HepG2 (cell line): ENCODE results near the gene PLOD3. TPM values are rescaled to one million over a fixed set of nuclear protein-coding genes. Genes with fewer than 3 reads are reported as not detected.

Experiments used
- CCDC6 ChIP-seq: sonication (generic); formaldehyde crosslinking; IDR thresholded peaks from 2 replicates; pipeline ENCODE4 v1.8.1; 2022; ENCODE audit warnings: mild to moderate bottlenecking, missing genetic modification reagents, moderate library complexity
- EP300 ChIP-seq, 3 experiments: sonication (generic) in 1 of 3; formaldehyde crosslinking in 1 of 3; IDR thresholded peaks; 2 replicates each; pipeline versions ENCODE4 v1.5.1 to v1.6.1; 2011 to 2020; ENCODE audit warnings: low read depth in 2 of 3, low read length in 2 of 3, borderline replicate concordance in 1 of 3, improper control_type of control experiment in 1 of 3, mild to moderate bottlenecking in 1 of 3, missing genetic modification reagents in 1 of 3, moderate library complexity in 1 of 3
- GABPA ChIP-seq, 2 experiments: IDR thresholded peaks; 2 replicates each; pipeline ENCODE4 v1.6.1; 2011 to 2016; ENCODE audit warnings: low read depth in 2 of 2, low read length in 1 of 2, missing biosample characterization in 1 of 2, missing genetic modification characterization in 1 of 2
- MLX ChIP-seq: IDR thresholded peaks from 2 replicates; pipeline ENCODE4 v1.6.1; 2016
- MTA3 ChIP-seq: sonication (generic); formaldehyde crosslinking; IDR thresholded peaks from 2 replicates; pipeline ENCODE4 v1.4.0; 2020; ENCODE audit warnings: missing genetic modification reagents
- NCOA1 ChIP-seq: sonication (generic); formaldehyde crosslinking; IDR thresholded peaks from 2 replicates; pipeline ENCODE4 v1.9.0; 2021; ENCODE audit warnings: missing genetic modification reagents
- NFIB ChIP-seq: sonication (generic); formaldehyde crosslinking; IDR thresholded peaks from 2 replicates; pipeline ENCODE4 v1.9.0; 2021; ENCODE audit warnings: missing genetic modification reagents, mild to moderate bottlenecking, borderline replicate concordance
- NR2C2 ChIP-seq: sonication (generic); formaldehyde crosslinking; IDR thresholded peaks from 2 replicates; pipeline ENCODE4 v1.4.0; 2020; ENCODE audit warnings: missing genetic modification reagents, mild to moderate bottlenecking, moderate library complexity, borderline replicate concordance
- RBFOX2 ChIP-seq: fragments of 200-400 bp; formaldehyde crosslinking; IDR thresholded peaks from 2 replicates; pipeline ENCODE4 v1.6.1; 2017; ENCODE audit warnings: low read depth, mild to moderate bottlenecking, low read length
- RCOR2 ChIP-seq: IDR thresholded peaks from 2 replicates; pipeline ENCODE4 v1.6.1; 2016; ENCODE audit warnings: missing biosample characterization, missing genetic modification reagents
- SYNCRIP ChIP-seq: fragments of 200-400 bp; formaldehyde crosslinking; IDR thresholded peaks from 2 replicates; pipeline ENCODE4 v1.6.1; 2018; ENCODE audit warnings: mild to moderate bottlenecking, low read depth, low read length; ENCODE audit not compliant: insufficient read depth
- ZNF275 ChIP-seq: sonication (generic); formaldehyde crosslinking; IDR thresholded peaks from 2 replicates; pipeline ENCODE4 v1.8.0; 2022; ENCODE audit warnings: missing genetic modification reagents, mild to moderate bottlenecking, inconsistent platforms, borderline replicate concordance
- ZNF318 ChIP-seq: sonication (generic); formaldehyde crosslinking; IDR thresholded peaks from 2 replicates; pipeline ENCODE4 v1.4.0; 2020; ENCODE audit warnings: mild to moderate bottlenecking, missing genetic modification reagents
- ZNF660 ChIP-seq: sonication (generic); formaldehyde crosslinking; IDR thresholded peaks from 2 replicates; pipeline ENCODE4 v1.5.1; 2020; ENCODE audit warnings: mild to moderate bottlenecking, low read depth, missing genetic modification reagents, borderline replicate concordance
- ZNF879 ChIP-seq: sonication (generic); formaldehyde crosslinking; IDR thresholded peaks from 2 replicates; pipeline ENCODE4 v1.8.1; 2023; ENCODE audit warnings: missing genetic modification reagents
- polyA plus RNA-seq, 8 experiments: library from polyadenylated mRNA; depleted of rRNA in 3 of 8; stranded (reverse) in 7 of 8; unstranded in 1 of 8; fragments of >200 nt; fragmentation: Illumina TruSeq in 4 of 8; extraction: Trizol in 4 of 8; gene quantifications; 2 replicates each; pipeline versions ENCODE4 v1.2.1 to v1.2.3, GENCODE V29; 2011 to 2016; ENCODE audit warnings: low read depth in 4 of 8, missing spikeins in 1 of 8, mixed read lengths in 1 of 8; ENCODE audit not compliant: insufficient read depth in 1 of 8
- total RNA-seq, 5 experiments: library from RNA; depleted of rRNA; stranded (reverse); fragments of >200 nt; fragmentation: Illumina TruSeq; extraction: Trizol; gene quantifications; 2 replicates each; pipeline ENCODE4 v1.2.3, GENCODE V29; 2016; ENCODE audit warnings: low read depth in 1 of 5
- TF ChIP-seq, protein P1 (sequence below): sonication (generic); formaldehyde crosslinking; IDR thresholded peaks from 2 replicates; pipeline ENCODE4 v1.4.0; 2020; ENCODE audit warnings: missing genetic modification reagents

The PLOD3 gene
- total and polyA plus RNA-seq, 2 of the 13 experiments (the other 11 are each of a cell fraction or from before 2014, with no cell fraction given) = 65.8 to 67.4 TPM

GRCh38 chr7:101244375-101245146 is 27.2 kb upstream of the PLOD3 start, which contains the start of gene FIS1 (continued):
- TF ChIP-seq ZNF318 (CRISPR knock-in tag) (no peak), ZNF275 (CRISPR knock-in tag) (no peak; the same call in none of the 2 replicates), MTA3 (CRISPR knock-in tag) (no peak), NFIB (CRISPR knock-in tag) (no peak), GABPA (IDR thresholded peaks at IDR 0.05; ENCODE audit: low read depth, low read length) (peak; percentile 88), GABPA (CRISPR knock-in tag; IDR thresholded peaks at IDR 0.05; ENCODE audit: low read depth) (peak; percentile 92), RBFOX2 (peak; percentile 94), ZNF879 (CRISPR knock-in tag) (peak; percentile 19; the same call in 1 of the 2 replicates), NCOA1 (CRISPR knock-in tag) (no peak), NR2C2 (CRISPR knock-in tag) (peak; percentile 94), ZNF660 (CRISPR knock-in tag) (no peak), SYNCRIP (no peak), CCDC6 (CRISPR knock-in tag) (peak; percentile 65), MLX (CRISPR knock-in tag) (no peak), EP300 (IDR thresholded peaks at IDR 0.05; ENCODE audit: low read depth in 2 of 2, low read length in 2 of 2) (no peak), EP300 (CRISPR knock-in tag; IDR thresholded peaks at IDR 0.05; ENCODE audit: borderline replicate concordance) (no peak; the same call in 1 of the 2 replicates), RCOR2 (CRISPR knock-in tag) (peak; percentile 64; the same call in 1 of the 2 replicates)
- TF ChIP-seq, protein P1, sequence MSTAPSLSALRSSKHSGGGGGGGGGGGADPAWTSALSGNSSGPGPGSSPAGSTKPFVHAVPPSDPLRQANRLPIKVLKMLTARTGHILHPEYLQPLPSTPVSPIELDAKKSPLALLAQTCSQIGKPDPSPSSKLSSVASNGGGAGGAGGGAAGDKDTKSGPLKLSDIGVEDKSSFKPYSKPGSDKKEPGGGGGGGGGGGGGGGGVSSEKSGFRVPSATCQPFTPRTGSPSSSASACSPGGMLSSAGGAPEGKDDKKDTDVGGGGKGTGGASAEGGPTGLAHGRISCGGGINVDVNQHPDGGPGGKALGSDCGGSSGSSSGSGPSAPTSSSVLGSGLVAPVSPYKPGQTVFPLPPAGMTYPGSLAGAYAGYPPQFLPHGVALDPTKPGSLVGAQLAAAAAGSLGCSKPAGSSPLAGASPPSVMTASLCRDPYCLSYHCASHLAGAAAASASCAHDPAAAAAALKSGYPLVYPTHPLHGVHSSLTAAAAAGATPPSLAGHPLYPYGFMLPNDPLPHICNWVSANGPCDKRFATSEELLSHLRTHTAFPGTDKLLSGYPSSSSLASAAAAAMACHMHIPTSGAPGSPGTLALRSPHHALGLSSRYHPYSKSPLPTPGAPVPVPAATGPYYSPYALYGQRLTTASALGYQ = peak; percentile 24; the same call in 1 of the 2 replicates
